ENCODE data around the gene TMEM59L.

TMEM59L gene

GRCh38 chr19:18634612-18635297, 22.1 kb downstream of the TMEM59L start:
- no peak overlapping the region for H3K27ac ChIP-seq

DNA sequence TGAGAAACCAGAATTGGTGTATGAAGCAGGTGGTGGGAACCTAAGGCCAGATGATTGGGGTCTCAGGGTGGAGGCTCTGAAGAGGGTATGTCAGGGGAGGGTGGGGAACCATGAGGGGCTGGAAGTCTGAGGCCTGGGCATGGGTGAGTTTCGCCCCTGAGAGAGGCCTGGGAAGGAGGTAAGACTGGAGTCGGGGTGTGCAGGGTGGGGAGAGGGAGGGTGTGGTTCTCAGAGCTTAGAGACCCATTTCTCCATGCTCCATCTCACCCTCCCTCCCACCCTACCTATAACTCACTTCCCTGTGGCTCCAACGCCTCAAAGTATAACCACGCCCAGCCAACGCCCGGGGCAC, 23.1 kb downstream of the TMEM59L start:
- H3K4me3 ChIP-seq: peak overlapping the region in 2 of 7 experiments; percentile 76 to 82
- peak overlapping the region in 1 of 21 experiments; percentile 86 for H3K27ac ChIP-seq

More at GRCh38 chr19:18634612-18635297, 22.1 kb downstream of the TMEM59L start:
- no peak overlapping the region for H3K4me3 ChIP-seq

- peak overlapping the region; percentile 43 to 82 (median 70) for H3K4me3 ChIP-seq
- H3K27ac ChIP-seq: peak overlapping the region in 13 of 21 experiments; percentile 7 to 91 (median 83)
Observed at GRCh38 chr19:18636183-18636968, 23.7 kb downstream of the TMEM59L start.

DNA sequence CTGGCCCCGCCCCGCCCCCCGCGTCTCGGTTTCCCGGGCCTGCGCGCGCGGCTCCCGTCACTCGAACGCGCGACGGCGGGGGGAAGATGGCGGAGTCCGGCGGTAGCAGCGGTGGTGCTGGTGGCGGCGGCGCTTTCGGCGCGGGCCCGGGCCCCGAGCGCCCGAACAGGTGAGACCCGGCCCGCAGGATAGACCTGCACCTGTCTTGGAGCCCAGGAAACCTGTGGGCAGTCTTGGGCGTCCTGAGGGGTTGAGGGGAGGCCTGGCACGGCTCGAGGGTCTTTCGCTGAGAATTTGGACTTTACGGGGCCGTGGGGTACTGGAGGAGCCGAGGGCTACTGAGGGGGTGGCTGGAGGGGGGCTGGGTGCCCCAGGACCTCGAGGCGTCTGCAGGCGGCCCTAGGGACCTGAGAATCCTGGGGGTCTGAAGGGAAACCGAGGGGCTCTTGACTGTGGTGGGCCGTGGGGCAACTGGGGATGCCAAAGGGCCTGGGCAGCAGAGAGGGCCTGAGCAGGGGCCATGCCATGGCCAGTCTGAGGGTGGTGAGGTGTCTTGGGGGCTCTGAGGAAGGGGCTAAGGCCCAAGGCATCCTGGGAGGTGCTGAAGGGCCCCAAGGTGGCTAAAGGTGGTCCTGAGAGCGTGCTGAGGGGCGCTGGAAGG, 24.4 kb downstream of the TMEM59L start, which contains the start of gene KLHL26:
TSS of gene KLHL26 (plus strand) at position 60 of the 661 bp plus-strand sequence. CDS start at position 87, 27 bp downstream.
- Histone ChIP-seq H3K27ac (peak within 1 kb of the TSS in 19 of 21 experiments; percentile 37 to 91 (median 73)), H3K4me3 (peak within 1 kb of the TSS; percentile 43 to 82 (median 70))

DNA sequence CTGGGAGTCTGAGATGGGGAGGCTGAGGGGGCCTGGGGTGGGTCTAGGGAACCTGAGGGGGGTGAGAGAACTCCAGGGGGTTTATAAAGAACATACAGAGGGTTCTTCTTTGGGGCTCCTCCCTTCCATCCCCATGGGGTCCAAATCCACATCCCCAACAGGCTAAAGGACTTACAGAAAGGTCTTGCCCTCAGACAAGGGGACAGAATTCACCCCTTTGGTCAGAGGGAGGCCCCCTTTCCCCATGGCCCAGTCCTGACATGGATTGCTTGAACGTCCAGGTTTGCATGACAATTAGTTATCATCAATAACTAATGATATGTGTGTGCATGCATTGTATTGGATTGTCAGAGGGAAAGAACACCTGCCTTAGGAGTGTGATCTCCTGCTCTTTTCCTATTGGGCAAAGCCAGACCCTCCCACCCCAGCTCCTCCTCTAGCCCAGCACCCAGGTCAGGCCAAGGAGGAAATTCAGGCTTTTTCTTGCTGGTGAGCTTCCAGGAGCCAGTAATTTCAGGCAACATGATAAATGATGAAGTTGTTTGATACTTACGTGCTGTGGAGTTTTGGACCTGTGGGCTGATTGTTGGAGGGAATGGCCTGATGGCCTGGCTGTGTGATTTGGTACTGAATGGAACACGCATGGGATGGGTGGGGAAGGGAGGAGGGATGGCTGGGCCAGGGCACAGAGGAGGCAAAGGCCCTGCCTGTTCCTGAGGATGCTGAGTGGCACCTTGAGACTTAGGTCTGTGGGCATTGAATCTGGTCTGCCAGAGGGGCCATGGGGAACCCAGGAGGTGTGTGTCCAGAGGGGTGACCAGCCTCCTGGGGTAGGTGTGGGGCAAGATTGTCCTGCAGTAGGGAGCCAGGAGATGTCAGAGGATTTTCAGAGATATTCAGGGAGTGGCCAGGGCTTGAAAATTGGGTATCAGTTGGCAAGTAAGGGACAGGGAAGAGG, 25.3 kb downstream of the TMEM59L start:
- H3K4me3 ChIP-seq: peak overlapping the region in 6 of 7 experiments; percentile 43 to 82 (median 73)
- peak overlapping the region in 13 of 21 experiments; percentile 56 to 91 (median 85) for H3K27ac ChIP-seq

GRCh38 chr19:18639706-18640243, 27.1 kb downstream of the TMEM59L start:
- H3K27ac ChIP-seq: no peak overlapping the region
- H3K4me3 ChIP-seq: no peak overlapping the region

GRCh38 chr19:18644196-18645034, 31.7 kb downstream of the TMEM59L start:
- Histone ChIP-seq H3K27ac (peak overlapping the region in 12 of 21 experiments; percentile 11 to 80 (median 62)), H3K4me3 (peak overlapping the region in 1 of 7 experiments; percentile 4)

DNA sequence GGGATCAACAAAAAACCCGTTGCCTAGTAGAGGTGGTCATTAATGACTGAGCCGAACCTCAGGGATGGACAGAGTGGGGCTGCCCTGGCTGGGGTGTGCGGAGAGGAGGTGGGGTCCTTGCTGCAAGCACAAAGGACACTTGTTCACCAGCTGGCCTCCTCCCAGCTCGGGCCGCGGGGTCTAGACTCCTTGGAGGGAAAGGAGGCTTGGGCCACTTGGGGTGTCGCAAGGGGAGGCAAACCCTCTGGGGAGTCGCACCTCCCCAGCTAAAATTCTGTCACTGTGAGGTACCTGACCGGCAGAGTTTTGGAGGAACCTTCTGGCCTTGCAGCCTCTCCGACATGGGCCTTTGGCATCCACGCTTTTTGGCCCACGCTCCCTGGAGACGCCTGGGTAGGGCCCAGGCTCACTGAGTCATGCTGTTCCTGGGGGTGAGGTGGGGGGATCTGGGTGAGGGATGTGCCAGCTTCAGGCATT, 32.4 kb downstream of the TMEM59L start:
- Histone ChIP-seq H3K4me3 (peak overlapping the region in 1 of 7 experiments; percentile 4), H3K27ac (peak overlapping the region in 11 of 21 experiments; percentile 11 to 80 (median 63))

DNA sequence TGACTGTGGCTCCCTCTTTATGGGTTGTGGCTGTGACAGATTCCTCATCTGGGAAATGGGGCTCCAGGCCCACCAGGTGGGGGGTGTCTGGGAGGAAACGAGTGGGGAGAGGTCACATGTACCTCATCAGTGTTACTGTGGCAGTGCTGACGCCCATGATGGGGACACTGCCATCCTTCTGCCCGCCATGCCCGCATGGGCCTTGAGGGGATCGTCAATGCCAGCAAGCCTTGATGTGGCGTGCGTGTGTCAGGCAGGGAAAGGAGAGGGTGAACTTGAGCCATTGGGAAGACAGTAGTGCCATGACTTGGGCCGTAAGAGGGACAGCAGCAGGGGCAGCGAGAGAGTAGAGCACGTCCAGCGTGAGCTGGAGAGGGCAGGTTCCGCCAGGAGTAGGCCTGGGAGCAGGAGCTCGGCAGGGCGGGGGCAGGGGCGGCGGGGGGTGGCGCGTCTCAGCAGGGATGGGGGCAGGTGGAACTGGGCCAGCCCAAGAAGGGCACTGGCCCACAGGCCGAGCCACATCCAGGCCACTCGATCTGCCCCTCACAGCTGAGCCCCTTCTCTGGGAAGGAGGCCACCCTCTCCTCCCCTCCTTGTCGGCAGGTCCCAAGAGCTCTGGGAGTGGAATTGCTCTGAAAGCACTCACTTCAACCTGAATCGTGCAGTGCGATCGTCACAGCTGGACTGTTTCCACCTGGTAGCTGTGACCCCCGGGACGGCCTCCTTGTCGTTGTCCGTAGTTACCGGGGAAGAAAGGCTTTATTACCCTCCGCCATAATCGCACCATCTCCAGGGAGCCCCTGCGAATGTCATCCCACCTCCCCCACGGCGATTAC, 34.1 kb downstream of the TMEM59L start:
- Histone ChIP-seq H3K27ac (no peak overlapping the region), H3K4me3 (no peak overlapping the region)

DNA sequence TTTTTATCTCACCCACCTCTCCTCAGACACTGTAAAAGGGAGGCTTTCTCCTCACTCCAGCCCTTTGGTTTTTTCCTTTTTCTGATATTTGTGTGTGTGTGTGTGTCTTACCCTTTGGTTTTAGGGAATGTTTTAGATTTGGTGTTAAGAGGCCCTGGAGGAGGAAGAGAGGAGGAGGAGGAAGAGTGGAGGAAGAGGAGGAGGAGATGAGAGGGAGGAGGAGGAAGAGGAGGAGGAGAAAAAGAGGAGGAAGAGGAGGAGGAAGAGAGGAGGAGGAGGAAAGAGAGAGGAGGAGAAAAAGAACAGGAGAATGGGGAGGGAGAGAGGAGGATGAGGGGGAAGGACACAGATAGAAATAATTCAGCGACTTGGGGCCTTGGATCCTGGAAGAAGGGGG, 34.7 kb downstream of the TMEM59L start:
- Histone ChIP-seq H3K27ac (no peak overlapping the region), H3K4me3 (no peak overlapping the region)

GRCh38 chr19:18647807-18648206, 35.1 kb downstream of the TMEM59L start:
- Histone ChIP-seq H3K4me3 (no peak overlapping the region), H3K27ac (peak overlapping the region in 2 of 21 experiments; percentile 32 to 83)

- Histone ChIP-seq H3K4me3 (no peak overlapping the region), H3K27ac (peak overlapping the region in 8 of 21 experiments; percentile 3 to 83 (median 74))
Observed at GRCh38 chr19:18648973-18649315, 36.3 kb downstream of the TMEM59L start.

DNA sequence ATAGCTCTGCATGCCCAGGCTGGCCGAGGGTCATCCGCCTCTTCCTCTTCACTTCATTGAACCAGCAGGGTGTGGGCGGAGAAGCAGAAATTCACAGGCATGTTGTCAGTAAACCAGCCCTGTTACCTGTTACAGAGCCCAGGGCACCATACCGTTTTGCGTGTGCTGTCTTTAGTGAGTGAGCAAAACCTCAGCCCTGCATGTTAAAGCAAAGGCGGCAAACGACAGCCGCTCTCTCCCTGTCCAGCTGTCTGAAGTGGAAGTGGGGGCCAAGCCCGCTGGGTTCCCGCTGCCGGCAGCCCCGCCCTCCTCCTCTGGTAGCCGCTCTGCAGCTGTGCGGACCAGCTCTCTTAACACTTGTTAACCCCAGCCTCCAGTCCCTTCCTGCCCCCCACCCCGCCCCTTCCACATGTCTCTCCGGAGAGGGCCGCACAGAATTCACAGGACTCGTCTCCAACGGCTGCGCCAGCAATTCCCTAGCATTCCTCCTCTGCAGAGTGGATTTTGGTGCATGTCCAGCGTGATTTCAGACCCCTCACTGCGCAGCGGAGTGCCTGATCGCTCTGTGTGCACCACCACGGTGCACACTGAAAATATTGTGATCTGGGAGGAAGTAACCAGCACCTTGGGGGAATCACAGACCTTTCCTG, 36.8 kb downstream of the TMEM59L start:
- H3K4me3 ChIP-seq: peak overlapping the region in 1 of 7 experiments; percentile 8
- peak overlapping the region in 15 of 21 experiments; percentile 18 to 83 (median 57) for H3K27ac ChIP-seq

- Histone ChIP-seq H3K4me3 (peak overlapping the region in 1 of 7 experiments; percentile 8), H3K27ac (peak overlapping the region in 16 of 21 experiments; percentile 18 to 83 (median 56))
Observed at GRCh38 chr19:18650021-18650390, 37.3 kb downstream of the TMEM59L start.

- H3K4me3 ChIP-seq: no peak overlapping the region
- peak overlapping the region in 15 of 21 experiments; percentile 18 to 83 (median 62) for H3K27ac ChIP-seq
Observed at GRCh38 chr19:18650468-18651041, 37.9 kb downstream of the TMEM59L start.

- no peak overlapping the region for H3K4me3 ChIP-seq
- peak overlapping the region in 10 of 21 experiments; percentile 31 to 83 (median 66) for H3K27ac ChIP-seq
Observed at GRCh38 chr19:18651300-18651699, 38.6 kb downstream of the TMEM59L start.
